PC-9 (cell line): ENCODE measurements around the gene ACBD4.

Source experiments
- CTCF ChIP-seq: fragments of 200-600 bp; sonication (generic); conservative IDR thresholded peaks from 2 replicates; pipeline ENCODE4 v1.6.1; 2017; ENCODE audit warnings: mixed run types, antibody characterized with exemption, mild to moderate bottlenecking, moderate library complexity
- EZH2 ChIP-seq: fragments of 200-600 bp; sonication (generic); IDR thresholded peaks from 2 replicates; pipeline ENCODE4 v1.8.0; 2017; ENCODE audit warnings: antibody characterized with exemption, low read depth

- TF ChIP-seq CTCF (no peak), EZH2 (no peak)
Observed at GRCh38 chr17:45148183-45149036, 12.9 kb downstream of the ACBD4 start, which contains the start of gene HEXIM1.
